ENCODE measurements around the gene XAF1. TPM values are rescaled to one million over a fixed set of nuclear protein-coding genes. Genes with fewer than 3 reads are reported as not detected.
"Not testable (repeated sequence)": the region's sequence is repeated elsewhere in the genome, so short reads cannot be mapped to it uniquely, and the experiment has no call there.

XAF1 gene
- total RNA-seq, 4 donors from 2014 or later, result 6.1 to 15.7 (median 9.8) TPM

DNA sequence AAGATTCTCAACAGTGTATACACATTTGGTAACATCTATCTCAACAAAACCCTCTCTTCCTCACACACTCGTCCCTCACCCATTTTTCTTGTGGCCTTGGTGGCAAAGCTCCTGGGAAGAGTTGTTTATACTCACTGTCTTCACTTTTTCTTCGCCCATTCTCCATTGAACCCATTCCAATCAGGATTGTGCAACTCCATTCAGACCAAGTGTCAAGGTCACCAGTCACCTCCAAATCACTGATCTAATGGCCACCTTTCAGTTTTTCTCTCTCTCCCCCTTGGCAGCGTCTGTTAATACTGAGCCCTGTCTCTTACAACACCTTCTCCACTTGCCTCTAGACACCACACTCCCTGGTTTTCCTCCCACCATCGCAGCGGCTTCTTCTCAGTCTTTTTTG, 34.1 kb upstream of the XAF1 start:
- no peak for TF ChIP-seq POLR2A (IDR thresholded peaks at IDR 0.05)
- TF ChIP-seq, protein P1, sequence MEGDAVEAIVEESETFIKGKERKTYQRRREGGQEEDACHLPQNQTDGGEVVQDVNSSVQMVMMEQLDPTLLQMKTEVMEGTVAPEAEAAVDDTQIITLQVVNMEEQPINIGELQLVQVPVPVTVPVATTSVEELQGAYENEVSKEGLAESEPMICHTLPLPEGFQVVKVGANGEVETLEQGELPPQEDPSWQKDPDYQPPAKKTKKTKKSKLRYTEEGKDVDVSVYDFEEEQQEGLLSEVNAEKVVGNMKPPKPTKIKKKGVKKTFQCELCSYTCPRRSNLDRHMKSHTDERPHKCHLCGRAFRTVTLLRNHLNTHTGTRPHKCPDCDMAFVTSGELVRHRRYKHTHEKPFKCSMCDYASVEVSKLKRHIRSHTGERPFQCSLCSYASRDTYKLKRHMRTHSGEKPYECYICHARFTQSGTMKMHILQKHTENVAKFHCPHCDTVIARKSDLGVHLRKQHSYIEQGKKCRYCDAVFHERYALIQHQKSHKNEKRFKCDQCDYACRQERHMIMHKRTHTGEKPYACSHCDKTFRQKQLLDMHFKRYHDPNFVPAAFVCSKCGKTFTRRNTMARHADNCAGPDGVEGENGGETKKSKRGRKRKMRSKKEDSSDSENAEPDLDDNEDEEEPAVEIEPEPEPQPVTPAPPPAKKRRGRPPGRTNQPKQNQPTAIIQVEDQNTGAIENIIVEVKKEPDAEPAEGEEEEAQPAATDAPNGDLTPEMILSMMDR (IDR thresholded peaks at IDR 0.05 in 4 of 5, conservative IDR thresholded peaks at IDR 0.05 in 1 of 5), result no peak
- Histone ChIP-seq H3K9me3 (no peaks in the 10 kb centered on the region), H3K27me3 (peaks cover 0 to 10% (median 3%) of the 10 kb centered on the region in 3 donors), H3K36me3 (no peaks in the 10 kb centered on the region), H3K4me3 (no peak overlapping the region), H3K4me1 (no peaks in the 10 kb centered on the region), H3K27ac (no peak overlapping the region)
- intact Hi-C loops (cut with DNase I; ENCODE audit: low total_unique reads), result no loop called here
- in situ Hi-C loops (cut with MboI; ENCODE audit: low sequenced_read_pairs in 4 of 4), result no loop called here
- DNase-seq (no peak), ATAC-seq (no peak)

DNA sequence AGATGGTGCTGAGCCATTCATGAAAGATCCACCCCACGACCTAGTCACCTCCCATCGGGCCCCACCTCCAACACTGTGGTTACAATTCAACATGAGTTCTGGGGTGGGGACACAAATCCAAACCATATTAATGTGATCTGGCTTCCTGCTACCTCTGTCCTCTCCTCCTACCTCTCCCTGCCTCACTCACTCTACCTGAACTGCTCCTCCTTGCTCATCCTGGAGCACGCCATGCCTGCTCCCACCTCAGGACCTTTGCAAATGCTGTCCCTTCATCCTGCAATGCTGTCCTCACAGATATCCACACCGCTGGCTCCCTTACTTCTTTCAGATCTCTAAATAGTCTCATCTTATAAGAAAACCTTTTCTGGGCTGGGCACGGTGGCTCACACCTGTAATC, 31.8 kb upstream of the XAF1 start:
- no peak for ATAC-seq
- H3K27ac ChIP-seq, result no peak overlapping the region
- H3K36me3 ChIP-seq, result no peaks in the 10 kb centered on the region
- intact Hi-C loops (cut with DNase I; ENCODE audit: low total_unique reads), result no loop called here
- no peaks in the 10 kb centered on the region for H3K4me1 ChIP-seq
- H3K27me3 ChIP-seq, result peaks cover 0 to 4% (median 3%) of the 10 kb centered on the region in 3 donors
- no peak for DNase-seq
- TF ChIP-seq POLR2A (IDR thresholded peaks at IDR 0.05), result no peak
- TF ChIP-seq, protein P1 (IDR thresholded peaks at IDR 0.05 in 4 of 5, conservative IDR thresholded peaks at IDR 0.05 in 1 of 5), result no peak
- in situ Hi-C loops (cut with MboI; ENCODE audit: low sequenced_read_pairs in 4 of 4), result no loop called here
- no peaks in the 10 kb centered on the region for H3K9me3 ChIP-seq
- no peak overlapping the region for H3K4me3 ChIP-seq

DNA sequence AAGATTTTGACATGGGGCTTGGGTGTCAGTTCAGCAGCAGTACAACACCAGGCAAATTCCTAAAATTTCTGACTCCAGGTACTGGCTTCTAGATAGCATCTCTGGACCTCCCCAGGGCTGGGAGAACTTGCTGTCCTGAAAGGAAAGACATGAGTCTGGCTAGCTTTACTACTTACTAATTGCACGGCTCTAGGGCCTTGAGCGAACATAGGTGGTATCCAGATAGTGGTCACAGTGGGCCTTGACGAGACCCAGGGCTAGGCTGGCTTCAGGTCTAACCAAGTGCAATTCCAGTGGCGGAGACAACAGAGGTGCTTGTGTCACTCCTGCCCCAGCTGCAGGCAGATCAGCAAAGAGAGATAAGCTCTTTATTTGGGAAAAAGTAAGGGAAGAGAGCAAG, 26.3 kb upstream of the XAF1 start:
- no peak for DNase-seq
- Histone ChIP-seq H3K9me3 (no peaks in the 10 kb centered on the region), H3K36me3 (no peaks in the 10 kb centered on the region), H3K27me3 (no peaks in the 10 kb centered on the region), H3K4me3 (no peak overlapping the region), H3K4me1 (no peaks in the 10 kb centered on the region), H3K27ac (no peak overlapping the region)
- no peak for ATAC-seq
- TF ChIP-seq POLR2A (IDR thresholded peaks at IDR 0.05), result no peak
- TF ChIP-seq, protein P1 (IDR thresholded peaks at IDR 0.05 in 4 of 5, conservative IDR thresholded peaks at IDR 0.05 in 1 of 5), result no peak
- intact Hi-C loops (cut with DNase I; ENCODE audit: low total_unique reads) (no loop called here), in situ Hi-C loops (cut with MboI; ENCODE audit: low sequenced_read_pairs in 4 of 4) (no loop called here)

DNA sequence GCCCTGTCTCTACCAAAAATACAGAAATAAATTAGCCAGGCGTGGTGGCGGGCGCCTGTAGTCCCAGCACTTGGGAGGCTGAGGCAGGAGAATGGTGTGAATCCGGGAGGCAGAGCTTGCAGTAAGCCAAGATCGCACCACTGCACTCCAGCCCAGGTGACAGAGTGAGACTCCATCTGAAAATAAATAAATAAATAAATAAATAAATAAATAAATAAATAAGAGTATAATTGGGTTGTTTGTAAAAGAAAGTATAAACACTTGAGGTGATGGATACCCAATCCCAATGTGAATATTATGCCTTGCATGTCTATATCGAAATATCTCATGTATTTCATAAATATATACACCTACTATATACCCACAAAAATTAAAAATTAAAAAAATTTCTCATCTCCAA, 9.2 kb upstream of the XAF1 start:
- in situ Hi-C loops (cut with MboI; ENCODE audit: low sequenced_read_pairs in 4 of 4); H3K27ac ChIP-seq; H3K4me1 ChIP-seq; H3K9me3 ChIP-seq; intact Hi-C loops (cut with DNase I; ENCODE audit: low total_unique reads); H3K27me3 ChIP-seq; DNase-seq; ATAC-seq; H3K4me3 ChIP-seq; H3K36me3 ChIP-seq: not testable (repeated sequence)

DNA sequence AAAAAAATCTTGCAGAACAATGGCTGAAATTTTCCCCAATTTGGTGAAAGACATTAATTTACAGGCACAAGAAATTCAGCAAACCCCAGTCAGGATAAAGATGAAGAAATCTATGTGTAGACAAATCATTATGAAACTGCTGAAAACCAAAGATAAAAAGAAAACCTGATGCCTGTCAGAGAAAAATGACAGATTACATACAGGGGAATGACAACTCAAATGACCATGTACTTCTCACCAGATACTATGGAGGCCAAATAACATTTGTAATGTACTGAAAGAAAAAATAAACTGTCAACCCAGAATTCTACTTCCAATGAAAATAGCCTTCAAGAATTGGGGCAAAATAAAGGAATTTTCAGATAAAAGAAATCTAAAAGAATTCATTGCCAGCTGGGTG, 7.2 kb upstream of the XAF1 start:
- intact Hi-C loops (cut with DNase I; ENCODE audit: low total_unique reads) (no loop called here), in situ Hi-C loops (cut with MboI; ENCODE audit: low sequenced_read_pairs in 4 of 4) (no loop called here)
- H3K36me3 ChIP-seq, result no peaks in the 10 kb centered on the region
- H3K9me3 ChIP-seq, result no peaks in the 10 kb centered on the region
- TF ChIP-seq, protein P1 (IDR thresholded peaks at IDR 0.05 in 4 of 5, conservative IDR thresholded peaks at IDR 0.05 in 1 of 5), result no peak
- no peak for TF ChIP-seq POLR2A (IDR thresholded peaks at IDR 0.05)
- DNase-seq (no peak), ATAC-seq (no peak)
- peaks cover 0 to 5% (median 0%) of the 10 kb centered on the region in 3 donors for H3K27me3 ChIP-seq
- H3K27ac ChIP-seq, result no peak overlapping the region
- no peak overlapping the region for H3K4me3 ChIP-seq
- H3K4me1 ChIP-seq, result peaks cover 7 to 15% of the 10 kb centered on the region in 2 donors

Measured in gastrocnemius medialis (tissue), 4 donors.